GM12873 (cell line): Measurements from ENCODE around the gene ST8SIA4.

Source experiments
- TF ChIP-seq, protein P1 (sequence below): IDR thresholded peaks from 2 replicates; pipeline ENCODE4 v1.5.1; 2012; ENCODE audit warnings: low read depth, mild to moderate bottlenecking, moderate library complexity, low read length, control low read depth; ENCODE audit not compliant: insufficient read depth; ENCODE audit errors: missing control alignments

Gene ST8SIA4, protein sequence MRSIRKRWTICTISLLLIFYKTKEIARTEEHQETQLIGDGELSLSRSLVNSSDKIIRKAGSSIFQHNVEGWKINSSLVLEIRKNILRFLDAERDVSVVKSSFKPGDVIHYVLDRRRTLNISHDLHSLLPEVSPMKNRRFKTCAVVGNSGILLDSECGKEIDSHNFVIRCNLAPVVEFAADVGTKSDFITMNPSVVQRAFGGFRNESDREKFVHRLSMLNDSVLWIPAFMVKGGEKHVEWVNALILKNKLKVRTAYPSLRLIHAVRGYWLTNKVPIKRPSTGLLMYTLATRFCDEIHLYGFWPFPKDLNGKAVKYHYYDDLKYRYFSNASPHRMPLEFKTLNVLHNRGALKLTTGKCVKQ

DNA sequence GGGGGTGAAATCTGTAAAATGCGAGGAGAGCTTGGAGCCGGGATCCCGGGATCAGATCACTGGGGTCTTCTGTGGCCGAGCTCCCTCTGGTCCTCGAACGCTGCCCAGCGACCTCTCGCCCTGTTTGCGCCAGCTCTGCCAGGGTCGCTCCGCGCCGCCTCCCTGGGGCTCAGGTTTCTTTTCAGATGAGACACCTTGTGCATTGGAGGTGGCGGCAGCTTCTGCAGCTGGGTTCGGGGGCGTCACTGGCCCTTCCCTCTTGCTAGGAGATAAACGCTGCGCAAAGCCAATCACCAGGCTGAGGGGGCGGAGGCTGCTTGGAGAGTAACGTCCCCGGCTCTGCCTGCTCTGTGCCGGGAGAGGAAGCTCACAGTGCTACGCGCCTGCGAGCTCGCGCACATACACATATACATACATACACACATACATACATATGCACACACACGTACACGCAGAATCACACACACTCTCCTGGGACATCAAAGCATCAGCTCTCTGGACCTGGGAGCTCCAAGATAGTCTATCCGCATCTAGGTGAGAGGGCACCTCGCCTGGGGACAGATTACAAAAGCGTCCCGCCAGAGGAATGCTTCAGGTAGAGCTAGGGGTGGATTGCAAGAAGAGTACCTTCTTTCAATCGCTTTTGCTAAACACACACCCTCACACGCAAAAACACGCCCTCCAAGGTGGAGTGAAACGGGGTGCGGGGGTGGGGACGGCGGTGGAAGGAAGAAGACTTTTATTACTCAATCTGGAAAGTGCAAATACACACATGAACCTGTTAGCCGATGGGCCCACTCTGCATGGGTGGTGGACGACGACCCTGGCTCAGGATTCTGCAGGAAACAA is at the start of gene ST8SIA4:
ST8SIA4 (minus strand) TSS at position 244 of the 849 bp plus-strand sequence. CDS start 327 bp downstream, outside the sequence.
- TF ChIP-seq, protein P1, sequence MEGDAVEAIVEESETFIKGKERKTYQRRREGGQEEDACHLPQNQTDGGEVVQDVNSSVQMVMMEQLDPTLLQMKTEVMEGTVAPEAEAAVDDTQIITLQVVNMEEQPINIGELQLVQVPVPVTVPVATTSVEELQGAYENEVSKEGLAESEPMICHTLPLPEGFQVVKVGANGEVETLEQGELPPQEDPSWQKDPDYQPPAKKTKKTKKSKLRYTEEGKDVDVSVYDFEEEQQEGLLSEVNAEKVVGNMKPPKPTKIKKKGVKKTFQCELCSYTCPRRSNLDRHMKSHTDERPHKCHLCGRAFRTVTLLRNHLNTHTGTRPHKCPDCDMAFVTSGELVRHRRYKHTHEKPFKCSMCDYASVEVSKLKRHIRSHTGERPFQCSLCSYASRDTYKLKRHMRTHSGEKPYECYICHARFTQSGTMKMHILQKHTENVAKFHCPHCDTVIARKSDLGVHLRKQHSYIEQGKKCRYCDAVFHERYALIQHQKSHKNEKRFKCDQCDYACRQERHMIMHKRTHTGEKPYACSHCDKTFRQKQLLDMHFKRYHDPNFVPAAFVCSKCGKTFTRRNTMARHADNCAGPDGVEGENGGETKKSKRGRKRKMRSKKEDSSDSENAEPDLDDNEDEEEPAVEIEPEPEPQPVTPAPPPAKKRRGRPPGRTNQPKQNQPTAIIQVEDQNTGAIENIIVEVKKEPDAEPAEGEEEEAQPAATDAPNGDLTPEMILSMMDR, result no peak

DNA sequence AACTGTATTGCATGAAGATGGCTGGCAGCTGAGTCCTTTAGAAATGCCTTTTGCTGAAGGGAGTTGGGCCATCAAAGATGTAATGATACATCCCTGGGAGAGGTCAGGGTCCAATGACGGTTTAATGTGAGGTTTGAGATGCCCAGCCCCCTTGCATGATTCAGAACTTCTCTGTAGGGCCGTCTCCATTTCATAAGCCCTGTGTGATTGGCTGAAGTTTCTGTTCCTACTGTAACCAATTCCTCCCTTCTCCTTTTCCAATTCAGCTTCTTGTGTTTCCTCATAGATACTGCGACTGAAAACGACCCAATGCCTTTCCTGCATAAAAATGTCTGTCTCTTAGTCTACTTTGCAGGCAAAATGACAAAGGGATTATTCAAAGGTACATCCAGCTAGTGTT is 47.9 kb upstream of the ST8SIA4 start:
- TF ChIP-seq, protein P1, result no peak

DNA sequence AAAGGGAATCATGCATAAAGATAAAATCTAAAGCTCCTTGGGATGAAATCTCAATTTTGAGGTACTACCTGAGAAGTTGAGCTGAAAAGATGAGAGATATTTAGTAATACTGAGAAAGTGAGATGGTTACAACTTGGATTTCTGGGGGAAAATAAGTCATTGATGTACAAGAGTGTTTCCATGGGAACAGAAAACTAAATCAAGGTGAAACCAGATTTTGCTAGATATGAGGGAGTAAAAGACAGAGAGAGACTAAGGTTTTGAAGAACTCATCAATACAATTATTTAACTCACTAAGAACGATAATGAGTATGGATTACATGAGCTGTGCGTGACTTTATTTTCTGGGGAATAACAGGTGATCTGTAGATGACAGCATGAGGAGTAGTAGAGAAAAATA is 10.2 kb upstream of the ST8SIA4 start:
- TF ChIP-seq, protein P1, result no peak

DNA sequence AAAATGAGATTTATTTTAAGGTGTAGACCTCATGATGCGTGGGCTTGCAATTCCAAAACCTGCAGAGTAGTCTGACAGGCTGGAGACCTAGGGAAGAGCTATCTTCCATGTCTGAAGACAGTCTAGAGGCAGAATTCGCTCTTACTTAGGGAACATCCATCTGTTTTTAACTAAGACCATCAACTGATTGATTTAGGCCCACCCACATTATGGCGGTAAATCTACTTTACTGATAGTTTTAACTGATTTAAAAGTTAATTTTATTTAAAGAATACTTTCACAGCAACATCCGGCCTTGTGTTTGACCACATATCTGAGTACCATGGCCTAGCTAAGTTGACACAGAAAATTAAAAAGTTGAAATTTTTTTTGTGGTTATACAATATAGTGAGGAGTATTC is 6.0 kb upstream of the ST8SIA4 start:
- TF ChIP-seq, protein P1, result no peak

DNA sequence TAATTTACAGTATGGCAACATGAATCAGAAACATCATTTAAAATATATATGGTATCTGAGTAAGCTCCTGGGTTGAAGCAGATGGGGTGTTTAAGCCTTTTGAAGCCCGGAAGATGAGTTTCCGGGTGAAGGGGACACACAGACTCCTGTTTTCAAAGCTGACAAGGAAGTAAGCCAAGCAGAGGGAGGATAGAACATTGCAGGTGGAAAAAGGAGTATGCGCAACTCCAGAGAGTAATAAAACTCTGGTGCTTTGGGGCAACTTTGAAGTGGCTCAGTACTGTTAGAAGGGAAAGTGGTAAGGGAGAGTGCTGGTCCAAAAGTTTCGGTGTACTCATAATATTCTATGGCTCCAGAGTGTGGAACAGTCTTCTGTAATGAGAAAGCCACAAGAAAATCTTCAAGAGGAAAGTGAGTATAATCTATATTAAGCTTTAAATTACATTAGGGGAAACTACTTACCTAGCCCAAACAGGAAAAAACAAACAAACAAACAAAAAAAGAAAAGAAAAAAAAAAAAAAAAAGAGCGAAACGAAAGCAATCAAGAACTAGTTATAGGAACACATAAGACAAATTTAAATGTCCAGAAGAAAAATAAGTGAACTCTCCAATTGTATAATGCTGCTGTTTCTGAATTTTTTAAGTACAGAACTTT is 2.3 kb upstream of the ST8SIA4 start:
- TF ChIP-seq, protein P1, result no peak

DNA sequence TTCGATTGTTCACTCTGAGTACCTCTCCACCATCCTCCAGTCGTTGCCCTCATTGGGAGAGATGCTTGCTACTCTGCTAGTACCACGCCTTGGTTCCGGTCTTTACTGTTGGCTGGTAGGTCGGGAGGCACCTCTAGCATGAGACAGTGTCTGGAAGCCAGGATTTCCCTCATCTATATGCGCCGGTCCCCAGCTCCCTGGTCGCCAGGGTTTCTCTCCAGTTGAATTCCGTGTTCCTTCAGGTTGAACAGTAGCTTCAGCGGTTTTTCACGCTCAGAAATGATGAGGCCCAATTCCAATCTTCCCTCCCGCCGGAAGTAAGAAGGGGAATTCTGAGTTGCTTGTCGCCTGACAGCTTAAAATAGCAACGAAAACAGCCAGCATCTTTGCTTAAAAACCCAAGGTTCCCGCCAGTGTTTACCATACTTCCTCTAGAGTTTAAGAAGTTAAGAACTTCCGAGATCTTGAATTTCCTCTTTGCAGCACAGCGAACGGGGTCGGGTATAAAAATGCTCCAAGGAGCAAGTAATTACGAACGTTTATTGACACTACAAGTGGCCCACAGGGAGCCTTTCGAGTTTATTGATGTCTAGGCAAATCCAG is 1.3 kb upstream of the ST8SIA4 start:
- TF ChIP-seq, protein P1, result no peak
